ENCODE measurements around the gene HSCB.

DNA sequence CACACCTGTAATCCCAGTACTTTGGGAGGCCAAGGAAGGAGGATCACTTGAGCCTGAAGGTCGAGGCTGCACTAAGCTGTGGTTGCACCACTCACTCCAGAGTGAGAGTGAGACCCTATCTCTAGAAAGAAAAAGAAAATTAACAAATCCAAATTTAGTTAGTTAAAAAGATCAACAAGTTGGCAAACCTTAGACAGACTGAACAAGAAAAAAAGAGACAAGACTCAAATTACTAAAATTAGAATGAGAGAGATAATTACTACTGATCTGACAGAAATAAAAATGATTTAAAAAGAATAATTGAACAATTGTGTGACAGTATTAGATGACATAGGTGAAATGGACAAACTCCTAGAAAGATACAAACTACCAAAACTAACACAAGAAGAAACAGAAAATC lies 13.8 kb upstream of the HSCB start:
- TF ChIP-seq, protein P1, sequence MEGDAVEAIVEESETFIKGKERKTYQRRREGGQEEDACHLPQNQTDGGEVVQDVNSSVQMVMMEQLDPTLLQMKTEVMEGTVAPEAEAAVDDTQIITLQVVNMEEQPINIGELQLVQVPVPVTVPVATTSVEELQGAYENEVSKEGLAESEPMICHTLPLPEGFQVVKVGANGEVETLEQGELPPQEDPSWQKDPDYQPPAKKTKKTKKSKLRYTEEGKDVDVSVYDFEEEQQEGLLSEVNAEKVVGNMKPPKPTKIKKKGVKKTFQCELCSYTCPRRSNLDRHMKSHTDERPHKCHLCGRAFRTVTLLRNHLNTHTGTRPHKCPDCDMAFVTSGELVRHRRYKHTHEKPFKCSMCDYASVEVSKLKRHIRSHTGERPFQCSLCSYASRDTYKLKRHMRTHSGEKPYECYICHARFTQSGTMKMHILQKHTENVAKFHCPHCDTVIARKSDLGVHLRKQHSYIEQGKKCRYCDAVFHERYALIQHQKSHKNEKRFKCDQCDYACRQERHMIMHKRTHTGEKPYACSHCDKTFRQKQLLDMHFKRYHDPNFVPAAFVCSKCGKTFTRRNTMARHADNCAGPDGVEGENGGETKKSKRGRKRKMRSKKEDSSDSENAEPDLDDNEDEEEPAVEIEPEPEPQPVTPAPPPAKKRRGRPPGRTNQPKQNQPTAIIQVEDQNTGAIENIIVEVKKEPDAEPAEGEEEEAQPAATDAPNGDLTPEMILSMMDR (IDR thresholded peaks at IDR 0.05): no peak
- no peak for TF ChIP-seq POLR2A (IDR thresholded peaks at IDR 0.05)
